Measurements from ENCODE around the gene NELL1.

- TF ChIP-seq, protein P1, sequence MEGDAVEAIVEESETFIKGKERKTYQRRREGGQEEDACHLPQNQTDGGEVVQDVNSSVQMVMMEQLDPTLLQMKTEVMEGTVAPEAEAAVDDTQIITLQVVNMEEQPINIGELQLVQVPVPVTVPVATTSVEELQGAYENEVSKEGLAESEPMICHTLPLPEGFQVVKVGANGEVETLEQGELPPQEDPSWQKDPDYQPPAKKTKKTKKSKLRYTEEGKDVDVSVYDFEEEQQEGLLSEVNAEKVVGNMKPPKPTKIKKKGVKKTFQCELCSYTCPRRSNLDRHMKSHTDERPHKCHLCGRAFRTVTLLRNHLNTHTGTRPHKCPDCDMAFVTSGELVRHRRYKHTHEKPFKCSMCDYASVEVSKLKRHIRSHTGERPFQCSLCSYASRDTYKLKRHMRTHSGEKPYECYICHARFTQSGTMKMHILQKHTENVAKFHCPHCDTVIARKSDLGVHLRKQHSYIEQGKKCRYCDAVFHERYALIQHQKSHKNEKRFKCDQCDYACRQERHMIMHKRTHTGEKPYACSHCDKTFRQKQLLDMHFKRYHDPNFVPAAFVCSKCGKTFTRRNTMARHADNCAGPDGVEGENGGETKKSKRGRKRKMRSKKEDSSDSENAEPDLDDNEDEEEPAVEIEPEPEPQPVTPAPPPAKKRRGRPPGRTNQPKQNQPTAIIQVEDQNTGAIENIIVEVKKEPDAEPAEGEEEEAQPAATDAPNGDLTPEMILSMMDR (conservative IDR thresholded peaks at IDR 0.05; ENCODE audit: low read length), result no peak
- no peak for TF ChIP-seq EZH2phosphoT487 (IDR thresholded peaks at IDR 0.05; ENCODE audit: borderline replicate concordance)
These were observed 217.8 kb downstream of the NELL1 start for GRCh38 chr11:20887137-20887536.
